ENCODE measurements around the gene REV3L.
A peak's percentile ranks its signal among the peaks of the same experiment; 100 is the strongest.
"Not testable (repeated sequence)": the region's sequence is repeated elsewhere in the genome, so short reads cannot be mapped to it uniquely, and the experiment has no call there.

Gene REV3L, protein sequence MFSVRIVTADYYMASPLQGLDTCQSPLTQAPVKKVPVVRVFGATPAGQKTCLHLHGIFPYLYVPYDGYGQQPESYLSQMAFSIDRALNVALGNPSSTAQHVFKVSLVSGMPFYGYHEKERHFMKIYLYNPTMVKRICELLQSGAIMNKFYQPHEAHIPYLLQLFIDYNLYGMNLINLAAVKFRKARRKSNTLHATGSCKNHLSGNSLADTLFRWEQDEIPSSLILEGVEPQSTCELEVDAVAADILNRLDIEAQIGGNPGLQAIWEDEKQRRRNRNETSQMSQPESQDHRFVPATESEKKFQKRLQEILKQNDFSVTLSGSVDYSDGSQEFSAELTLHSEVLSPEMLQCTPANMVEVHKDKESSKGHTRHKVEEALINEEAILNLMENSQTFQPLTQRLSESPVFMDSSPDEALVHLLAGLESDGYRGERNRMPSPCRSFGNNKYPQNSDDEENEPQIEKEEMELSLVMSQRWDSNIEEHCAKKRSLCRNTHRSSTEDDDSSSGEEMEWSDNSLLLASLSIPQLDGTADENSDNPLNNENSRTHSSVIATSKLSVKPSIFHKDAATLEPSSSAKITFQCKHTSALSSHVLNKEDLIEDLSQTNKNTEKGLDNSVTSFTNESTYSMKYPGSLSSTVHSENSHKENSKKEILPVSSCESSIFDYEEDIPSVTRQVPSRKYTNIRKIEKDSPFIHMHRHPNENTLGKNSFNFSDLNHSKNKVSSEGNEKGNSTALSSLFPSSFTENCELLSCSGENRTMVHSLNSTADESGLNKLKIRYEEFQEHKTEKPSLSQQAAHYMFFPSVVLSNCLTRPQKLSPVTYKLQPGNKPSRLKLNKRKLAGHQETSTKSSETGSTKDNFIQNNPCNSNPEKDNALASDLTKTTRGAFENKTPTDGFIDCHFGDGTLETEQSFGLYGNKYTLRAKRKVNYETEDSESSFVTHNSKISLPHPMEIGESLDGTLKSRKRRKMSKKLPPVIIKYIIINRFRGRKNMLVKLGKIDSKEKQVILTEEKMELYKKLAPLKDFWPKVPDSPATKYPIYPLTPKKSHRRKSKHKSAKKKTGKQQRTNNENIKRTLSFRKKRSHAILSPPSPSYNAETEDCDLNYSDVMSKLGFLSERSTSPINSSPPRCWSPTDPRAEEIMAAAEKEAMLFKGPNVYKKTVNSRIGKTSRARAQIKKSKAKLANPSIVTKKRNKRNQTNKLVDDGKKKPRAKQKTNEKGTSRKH (N-terminal part only)

DNA sequence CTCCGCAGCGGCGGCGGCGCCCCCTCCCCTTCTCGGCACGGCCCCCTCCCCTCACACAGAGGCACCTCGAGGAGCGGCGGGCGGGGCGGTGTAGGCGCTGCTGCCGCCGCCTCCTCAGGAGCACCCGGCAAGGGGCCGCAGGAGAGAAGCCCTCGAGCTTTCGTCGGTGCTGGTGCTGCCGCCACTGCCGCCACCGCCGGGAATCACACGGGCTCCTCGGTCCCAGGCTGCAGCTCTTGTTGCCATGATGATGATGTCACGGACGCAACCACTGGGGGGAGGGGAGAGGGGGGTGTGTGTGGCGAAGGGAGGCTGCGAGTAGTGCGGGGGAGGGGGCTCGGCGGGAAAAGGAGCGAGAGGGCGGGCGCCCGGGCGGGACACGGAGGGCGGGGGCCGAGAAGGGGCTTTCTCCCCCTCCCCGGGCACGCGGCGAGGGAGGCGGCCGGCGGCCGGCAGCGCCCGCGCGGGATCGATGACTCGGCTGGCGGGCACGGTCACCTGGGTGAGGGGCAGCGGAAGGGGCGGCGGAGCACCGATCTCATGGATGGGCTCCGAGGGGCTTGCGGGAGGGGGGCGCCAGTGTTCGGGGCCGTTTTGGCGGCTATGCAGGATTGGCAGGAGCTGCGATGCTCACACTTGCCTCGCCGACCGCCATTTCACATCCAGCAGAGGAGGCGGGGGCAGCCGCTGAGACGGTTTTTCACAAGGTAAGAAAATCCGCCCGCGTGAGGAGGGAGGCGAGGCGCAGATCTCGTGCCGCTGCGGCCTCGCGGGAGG, at the start of gene REV3L:
REV3L (minus strand) TSS at position 260 of the 777 bp plus-strand sequence. CDS start 330 bp downstream, outside the sequence.
- DNase-seq (ENCODE audit: low spot score), result peak; percentile 82

DNA sequence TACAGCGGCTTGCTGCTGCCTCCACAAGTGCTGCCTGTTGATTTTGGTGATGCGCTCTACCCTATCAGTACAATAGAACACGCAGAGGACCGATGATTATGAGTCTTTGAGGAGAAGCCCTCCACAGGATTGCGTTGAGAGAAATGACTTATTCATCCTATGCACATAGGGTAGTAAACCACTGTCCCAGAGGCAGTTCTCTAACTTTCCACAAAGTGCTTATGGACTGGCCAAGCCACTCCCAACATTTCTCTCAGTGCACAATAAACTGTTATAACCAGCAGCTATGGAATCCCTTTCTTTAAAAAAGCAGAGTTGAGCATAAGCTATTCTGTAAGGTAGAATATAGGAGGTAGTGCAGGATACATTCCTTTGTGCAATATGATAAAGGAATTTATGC, 48.2 kb upstream of the REV3L start:
- DNase-seq (ENCODE audit: low spot score), result no peak

DNA sequence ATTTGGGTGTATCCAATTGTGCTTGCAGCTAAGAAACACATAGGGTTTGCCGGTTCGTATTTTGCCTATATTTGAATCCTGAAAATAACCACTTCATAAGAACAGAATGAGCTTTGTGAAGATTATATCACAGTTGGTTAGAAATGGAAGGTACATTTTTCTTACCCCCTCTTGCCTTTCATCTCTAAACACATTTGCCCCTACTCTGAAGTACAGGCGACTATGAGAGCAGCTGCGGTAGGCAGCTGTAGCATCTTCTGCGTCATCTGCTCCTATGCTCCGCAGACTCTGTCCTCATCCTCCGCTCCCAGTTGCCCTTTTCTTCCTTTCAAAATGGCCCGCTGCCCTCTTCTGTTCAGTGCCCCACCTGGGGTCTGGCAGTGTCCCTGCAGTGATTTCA, 47.6 kb upstream of the REV3L start:
- DNase-seq (ENCODE audit: low spot score), result no peak

DNA sequence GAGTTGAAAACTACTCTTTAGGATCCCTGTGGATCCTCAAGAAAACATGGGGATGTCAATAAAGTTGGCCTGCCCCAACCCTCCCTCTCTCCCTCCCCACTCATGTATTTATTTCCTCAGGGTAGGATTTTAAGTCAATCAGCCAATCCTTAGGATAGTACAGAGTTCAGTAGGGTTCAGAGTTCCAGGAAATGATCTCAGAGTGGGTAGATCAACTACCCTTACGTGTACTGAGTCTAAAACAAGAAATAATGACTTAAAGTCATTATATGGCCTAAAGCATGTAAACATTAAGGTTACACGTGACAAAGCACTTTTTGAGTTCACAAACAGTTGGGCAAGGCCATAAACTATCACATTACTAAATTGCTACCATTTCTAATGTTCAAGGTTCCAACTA, 47.2 kb upstream of the REV3L start:
- DNase-seq (ENCODE audit: low spot score), result no peak

DNA sequence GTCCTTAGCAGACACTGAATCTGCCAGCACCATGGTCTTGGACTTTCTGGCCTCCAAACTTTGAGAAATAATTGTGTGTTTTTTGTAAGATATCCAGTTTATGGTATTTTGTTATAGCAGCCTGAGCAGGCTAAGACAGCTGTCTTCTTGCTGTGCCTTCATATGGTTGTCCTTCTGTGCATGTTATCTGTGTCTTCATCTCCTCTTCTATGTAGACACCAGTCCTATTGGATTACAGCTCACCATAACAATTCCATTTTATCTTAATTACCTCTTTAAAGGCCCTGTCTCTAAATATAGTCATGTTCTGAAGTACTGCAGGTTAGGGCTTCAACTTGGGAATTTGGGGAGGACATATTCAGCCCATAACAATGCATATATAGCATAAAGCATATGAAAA, 44.3 kb upstream of the REV3L start:
- no peak for DNase-seq (ENCODE audit: low spot score)

DNA sequence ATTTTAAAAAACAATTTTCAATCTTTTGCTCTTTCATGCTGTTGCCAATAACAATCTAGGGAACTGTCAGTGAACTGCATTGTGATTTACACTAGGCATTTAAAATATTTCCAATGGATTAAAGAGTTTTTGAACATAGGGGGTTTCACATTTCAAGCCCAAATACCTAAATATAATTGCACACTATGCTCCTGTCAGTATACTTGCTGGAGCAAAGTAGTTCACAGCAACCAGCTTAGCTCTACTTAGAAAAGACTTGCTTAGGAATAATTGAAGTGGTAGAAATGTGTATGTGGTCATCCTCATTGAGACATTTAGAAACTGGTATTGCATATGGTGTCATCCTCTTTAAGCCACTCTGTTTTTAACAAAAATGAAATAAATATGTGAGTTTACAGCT, 41.7 kb upstream of the REV3L start:
- DNase-seq (ENCODE audit: low spot score), result no peak

DNA sequence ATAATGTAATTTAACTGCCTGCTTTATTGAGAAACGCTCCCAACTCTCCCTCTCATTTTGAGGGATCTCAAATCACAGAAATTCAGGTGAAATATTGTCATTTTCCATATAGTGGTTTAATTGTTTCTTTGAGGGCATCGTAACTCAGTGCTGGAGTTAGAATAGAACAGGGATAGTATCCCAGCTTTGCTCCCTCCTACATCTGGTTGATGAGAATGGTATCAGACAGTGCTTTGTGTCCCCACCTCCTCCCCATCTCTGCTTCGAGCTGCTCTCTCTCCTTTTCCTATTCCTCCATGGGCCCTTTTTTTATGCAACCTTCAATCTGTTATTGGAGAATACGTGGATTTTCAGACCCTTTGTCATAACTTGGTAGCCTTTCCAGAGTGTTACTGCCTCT, 41.2 kb upstream of the REV3L start:
- no peak for DNase-seq (ENCODE audit: low spot score)

DNA sequence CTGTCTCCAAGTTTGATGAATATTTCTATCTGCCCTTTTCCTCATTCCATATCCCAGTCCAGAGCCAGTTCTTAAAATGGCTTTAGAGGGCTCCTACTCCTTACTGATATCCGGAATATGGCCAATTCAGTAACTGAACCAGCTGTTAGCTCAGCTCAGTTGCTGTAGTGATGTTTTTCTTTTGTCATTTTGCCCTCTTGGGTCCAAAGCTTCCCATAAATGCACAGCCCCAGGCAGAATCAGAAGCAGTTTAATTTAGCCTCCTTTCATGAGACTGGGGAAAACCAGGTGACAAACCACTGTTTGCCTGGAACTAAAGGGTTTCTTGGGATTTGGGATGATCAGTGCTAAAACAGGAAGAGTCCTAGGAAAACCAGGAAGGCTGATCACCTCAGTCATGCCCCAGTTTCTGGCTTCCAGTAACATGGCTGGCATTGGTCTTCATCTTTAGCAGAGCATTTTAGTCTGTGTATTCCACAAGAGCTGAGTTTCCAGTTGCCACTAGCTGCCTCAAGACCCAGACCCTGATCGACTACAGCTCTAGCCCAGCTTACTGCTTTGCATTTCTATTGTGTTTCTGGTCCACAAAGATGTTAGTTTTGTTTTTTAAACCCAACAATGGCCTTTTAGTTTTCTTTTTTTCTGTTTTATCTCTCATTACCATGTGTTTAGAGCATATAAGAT, 40.6 kb upstream of the REV3L start:
- DNase-seq (ENCODE audit: low spot score), result no peak

DNA sequence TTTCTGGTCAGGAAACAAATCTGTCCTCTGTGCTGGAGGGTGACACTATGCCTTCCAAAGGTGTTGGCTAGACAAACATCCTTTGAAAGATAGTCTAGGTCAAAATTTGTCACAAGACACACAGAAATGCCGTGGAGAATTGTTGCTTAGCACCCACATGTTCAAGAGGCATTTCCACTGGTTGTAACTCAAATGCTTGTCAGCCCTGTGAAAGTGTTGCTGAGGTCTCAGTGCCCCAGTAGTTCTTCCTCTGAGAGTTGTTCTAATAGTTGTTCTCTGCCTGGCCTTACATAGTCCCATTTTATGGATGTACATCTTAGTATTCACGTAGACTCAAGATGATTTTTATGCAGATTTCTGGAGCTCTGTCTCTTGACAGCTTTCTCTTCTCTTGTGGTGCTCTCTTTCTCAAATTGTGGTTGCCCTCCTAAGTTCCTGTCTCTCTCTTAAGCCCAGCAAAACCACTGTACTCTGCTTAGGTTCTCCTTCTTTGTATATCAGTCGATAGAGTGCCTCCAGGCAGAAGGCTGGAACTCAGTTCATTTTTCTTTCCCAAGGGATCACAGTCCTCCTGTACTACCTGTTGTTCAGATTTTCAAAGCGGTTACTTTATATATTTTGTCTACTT, 39.5 kb upstream of the REV3L start:
- no peak for DNase-seq (ENCODE audit: low spot score)

DNA sequence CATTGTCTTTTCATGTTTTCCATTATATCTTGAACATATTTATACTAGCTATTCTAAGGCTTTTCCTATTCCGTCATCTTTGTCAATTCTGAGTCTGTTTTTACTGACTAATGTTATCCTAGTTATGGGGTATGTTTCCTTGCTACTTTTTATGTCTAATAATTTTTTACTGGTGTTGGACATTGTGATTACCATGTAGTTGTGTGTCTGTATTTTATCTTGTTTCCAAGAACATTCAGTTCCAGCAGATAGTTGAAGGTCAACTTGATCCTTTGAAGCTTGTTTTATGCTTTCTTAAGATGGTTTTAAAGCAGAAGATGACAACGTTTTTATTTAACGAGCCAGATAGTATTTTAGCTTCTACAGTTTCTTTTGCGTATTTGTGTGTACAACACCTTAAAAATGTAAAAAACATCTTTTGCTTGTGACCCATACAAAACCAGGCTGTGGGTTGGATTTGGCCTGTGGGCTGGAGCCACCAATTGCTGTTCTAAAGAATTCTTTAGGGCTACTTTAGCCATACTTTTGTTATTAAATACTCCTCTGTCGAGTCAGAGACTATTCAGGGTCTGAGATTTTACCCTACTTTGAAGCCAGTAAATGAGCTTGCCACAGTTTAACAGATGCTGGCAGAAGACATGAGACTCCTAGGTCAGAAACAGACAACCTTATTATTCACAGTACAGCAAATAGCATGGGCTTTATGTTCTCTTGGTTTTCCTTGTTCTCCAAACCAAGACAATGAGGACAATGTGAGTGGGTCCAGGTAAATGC, 38.7 kb upstream of the REV3L start:
- DNase-seq (ENCODE audit: low spot score), result no peak

DNA sequence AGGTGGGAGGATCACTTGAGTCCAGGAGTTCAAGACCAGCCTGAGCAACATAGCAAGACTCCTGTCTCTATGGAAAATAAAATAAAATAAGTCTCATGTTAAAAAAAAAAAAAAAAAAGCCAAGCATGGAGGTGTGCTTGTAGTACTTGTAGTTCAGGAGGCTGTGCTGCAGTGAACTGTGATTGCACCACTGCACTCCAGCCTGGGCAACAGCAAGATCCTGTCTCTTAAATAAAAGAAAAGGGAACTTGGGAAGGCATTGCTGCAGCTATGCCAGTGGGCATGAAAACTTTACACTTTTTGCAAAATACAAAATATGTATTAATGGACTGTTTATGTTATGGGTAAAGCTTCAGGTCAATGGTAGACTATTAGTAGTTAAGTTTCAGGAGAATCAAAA, 37.5 kb upstream of the REV3L start:
- no peak for DNase-seq (ENCODE audit: low spot score)

DNA sequence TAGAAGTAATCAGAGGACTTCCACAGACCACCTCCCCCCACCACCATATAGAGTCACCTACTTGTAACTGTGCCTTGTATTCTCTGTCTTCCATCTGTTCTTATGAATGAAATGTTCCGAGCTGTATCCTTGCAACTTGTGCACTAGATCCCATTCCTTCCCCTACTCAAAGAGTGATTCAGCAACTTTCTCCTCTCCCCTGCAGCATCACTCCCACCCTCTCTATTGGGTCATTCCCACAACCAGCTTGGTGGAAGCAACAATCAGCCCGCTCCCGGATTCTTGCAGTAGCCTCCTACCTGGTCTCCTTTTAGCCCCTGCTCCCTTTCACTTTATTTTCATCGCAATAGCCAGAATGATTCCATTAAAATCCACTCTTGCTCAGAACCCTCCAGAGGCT, 34.9 kb upstream of the REV3L start:
- no peak for DNase-seq (ENCODE audit: low spot score)

DNA sequence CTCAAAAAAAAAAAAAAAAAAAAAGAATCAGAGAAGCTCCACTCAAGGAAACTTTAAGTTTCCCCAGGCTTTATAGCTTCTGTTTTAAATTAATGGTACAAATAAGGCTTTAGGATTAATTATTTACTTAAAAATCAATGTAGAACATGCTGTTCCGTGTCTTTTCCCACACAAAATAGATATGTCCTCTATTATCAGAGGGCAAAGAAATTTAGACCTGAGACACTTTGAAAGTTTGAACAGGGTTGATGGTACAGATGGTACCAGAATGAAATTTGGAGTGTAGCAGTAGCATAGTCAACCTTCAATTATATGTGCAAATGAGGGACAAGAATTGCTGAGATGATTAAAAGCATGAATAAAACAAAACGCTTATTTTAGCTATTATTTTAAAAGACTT, 32.2 kb upstream of the REV3L start:
- DNase-seq (ENCODE audit: low spot score), result no peak

DNA sequence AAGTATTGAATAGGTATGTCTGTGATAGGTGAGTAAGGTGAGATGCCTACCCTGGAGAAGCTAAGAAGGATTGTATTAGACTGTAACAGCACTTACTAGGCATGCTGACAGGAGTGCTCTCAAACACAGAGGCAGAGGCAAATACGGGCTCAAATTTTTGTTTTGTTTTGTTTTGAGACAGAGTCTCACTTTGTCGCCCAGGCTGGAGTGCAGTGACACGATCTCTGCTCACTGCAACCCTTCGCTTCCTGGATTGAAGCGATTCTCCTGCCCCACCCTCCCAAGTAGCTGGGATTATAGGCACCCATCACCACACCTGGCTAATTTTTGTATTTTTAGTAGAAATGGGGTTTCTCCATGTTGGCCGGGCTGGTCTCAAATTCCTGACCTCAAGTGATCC, 31.5 kb upstream of the REV3L start:
- not testable (repeated sequence) for DNase-seq (ENCODE audit: low spot score)

DNA sequence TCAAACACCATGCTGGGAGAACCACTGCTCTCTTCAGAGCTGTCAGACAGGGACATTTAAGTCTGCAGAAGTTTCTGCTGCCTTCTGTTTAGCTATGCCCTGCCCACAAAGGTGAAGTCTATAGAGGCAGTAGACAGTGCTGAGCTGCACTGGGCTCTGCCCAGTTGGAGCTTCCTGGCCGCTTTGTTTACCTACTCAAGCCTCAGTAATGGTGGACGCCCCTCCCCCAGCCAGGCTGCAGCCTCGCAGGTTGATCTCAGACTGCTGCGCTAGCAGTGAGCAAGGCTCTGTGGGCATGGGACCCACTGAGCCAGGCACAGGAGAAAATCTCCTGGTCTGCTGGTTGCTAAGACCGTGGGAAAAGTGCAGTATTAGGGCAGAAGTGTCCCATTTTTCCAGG, 24.2 kb upstream of the REV3L start:
- not testable (repeated sequence) for DNase-seq (ENCODE audit: low spot score)

DNA sequence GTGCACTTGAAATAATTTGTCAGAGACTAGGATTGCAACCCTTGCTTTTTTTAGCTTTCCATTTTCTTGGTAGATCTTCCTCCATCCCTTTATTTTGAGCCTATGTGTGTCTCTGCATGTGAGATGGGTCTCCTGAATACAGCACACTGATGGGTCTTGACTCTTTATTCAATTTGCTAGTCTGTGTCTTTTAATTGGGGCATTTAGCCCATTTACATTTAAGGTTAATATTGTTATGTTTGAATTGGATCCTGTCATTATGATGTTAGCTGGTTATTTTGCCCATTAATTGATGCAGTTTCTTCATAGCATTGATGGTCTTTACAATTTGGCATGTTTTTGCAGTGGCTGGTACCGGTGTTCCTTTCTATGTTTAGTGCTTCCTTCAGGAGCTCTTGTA, 22.5 kb upstream of the REV3L start:
- DNase-seq (ENCODE audit: low spot score), result not testable (repeated sequence)

DNA sequence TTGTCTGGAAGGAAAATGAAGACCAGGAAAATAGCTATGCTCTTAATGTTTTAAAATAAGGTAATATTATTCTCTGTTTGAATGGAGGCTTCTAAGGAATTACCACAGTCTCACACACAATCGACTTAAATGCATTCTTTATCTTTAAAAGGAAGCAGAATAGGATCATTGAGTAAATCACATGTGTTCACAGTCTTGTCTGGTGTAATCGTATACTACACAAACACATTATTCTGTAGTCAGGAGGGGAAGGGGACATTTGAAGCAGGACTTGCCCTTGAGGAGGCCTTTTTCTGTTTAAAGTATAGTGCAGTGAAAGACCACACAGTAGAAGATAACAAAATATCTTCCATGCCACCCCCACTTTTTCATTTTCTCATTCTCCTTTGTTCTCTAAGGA, 20.6 kb upstream of the REV3L start:
- DNase-seq (ENCODE audit: low spot score), result no peak

DNA sequence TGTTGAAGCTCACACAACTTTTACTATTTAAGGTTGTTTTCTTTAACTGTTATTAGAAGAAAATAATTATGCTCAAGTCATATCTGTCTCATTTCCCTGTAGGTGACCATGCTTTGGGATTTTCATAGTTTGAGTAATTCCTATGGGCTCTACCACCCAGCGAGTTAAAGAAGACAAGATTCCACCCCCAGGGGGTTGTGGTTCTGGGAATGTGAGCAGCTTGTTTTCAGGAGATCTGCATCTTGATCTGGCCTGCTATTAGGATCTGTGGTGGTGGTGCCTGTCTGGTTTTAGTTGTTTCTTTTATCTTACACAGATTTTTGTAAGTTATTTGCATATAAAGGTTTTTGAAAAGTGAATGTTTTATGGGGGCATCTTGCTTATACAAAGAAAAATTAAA, 20.2 kb upstream of the REV3L start:
- DNase-seq (ENCODE audit: low spot score), result no peak

DNA sequence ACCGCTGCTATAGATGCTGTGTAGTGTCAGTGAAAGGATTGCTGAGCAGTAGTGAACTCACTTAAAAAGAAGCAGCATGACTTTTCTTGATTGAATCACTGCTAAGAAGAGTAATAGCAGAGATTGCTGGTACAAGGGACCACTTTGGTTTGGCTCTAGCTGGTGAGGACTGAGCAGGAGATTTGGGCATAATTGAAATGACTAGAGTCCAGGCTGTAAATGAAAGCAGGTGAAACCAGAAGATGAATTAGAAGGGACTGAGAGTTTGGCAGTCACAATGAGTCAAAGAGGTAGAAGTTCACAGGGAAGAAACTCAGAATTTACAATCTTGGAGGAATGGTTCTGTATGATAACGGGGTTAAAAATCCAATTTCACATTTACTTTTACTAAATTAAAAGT, 19.1 kb upstream of the REV3L start:
- no peak for DNase-seq (ENCODE audit: low spot score)

DNA sequence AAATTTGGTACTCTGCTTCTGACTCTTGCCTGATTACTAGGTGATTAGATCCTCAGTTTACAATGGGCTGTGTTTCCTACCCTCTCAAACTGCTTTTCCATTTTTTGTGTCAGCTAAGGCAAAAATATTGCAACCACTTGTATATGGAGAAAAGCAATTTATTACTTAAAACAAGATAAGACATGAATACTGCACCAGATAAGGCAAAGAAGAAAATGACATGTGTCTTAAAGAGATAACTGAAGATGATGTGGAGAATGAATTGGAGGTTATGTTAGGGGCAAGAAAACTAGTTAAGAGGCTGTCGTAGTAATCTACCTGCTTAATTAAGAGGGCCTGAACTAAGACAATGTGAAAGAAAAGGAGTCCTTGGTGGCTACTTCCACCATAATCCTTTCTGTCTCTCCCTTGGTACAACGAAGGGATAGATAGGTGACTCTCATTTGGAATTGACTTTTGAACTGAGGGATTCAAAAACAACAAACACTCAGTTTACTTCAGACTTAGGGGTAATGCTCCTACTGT, 16.3 kb upstream of the REV3L start:
- no peak for DNase-seq (ENCODE audit: low spot score)

Data from AG20443 (cell line).